ENCODE data around the gene CSRP3.

DNA sequence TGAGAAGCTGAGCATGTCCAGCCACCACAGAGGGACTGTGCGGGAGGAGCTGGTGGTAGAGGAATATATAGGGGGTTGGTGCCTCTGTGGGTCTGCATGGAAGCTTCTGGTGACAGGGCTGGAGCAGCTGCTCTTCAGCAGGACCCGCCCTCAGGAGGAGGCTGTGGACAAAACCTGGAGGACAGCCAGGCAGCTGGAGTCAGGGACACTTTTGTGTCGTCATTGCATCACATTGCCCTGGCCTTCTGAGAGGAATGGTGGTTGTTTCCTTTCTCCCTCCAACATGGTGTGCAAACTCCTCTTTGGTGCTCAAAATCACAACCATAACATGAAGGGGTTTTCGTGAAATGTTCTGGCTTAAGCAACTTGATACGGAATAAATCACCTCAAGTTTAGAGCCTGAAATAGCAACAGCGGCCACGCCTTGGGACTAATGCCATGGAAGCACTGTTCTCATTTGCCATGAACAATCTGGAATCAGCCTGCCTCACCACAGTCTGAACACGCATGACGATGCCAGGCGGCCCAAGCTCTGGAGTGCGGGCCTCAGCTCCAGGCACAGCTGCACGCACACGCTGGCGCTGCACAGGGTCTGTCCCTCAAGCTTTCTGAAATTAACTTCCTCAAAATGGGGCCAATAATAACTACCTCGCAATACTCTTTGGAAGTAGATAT, 17.1 kb upstream of the CSRP3 start:
- TF ChIP-seq POLR2A (IDR thresholded peaks at IDR 0.05), result no peak
- no peak for TF ChIP-seq CTCF (IDR thresholded peaks at IDR 0.05)

Measured in testis (tissue), 2 donors.